Measurements from ENCODE around the gene NGFR.

The NGFR gene

DNA sequence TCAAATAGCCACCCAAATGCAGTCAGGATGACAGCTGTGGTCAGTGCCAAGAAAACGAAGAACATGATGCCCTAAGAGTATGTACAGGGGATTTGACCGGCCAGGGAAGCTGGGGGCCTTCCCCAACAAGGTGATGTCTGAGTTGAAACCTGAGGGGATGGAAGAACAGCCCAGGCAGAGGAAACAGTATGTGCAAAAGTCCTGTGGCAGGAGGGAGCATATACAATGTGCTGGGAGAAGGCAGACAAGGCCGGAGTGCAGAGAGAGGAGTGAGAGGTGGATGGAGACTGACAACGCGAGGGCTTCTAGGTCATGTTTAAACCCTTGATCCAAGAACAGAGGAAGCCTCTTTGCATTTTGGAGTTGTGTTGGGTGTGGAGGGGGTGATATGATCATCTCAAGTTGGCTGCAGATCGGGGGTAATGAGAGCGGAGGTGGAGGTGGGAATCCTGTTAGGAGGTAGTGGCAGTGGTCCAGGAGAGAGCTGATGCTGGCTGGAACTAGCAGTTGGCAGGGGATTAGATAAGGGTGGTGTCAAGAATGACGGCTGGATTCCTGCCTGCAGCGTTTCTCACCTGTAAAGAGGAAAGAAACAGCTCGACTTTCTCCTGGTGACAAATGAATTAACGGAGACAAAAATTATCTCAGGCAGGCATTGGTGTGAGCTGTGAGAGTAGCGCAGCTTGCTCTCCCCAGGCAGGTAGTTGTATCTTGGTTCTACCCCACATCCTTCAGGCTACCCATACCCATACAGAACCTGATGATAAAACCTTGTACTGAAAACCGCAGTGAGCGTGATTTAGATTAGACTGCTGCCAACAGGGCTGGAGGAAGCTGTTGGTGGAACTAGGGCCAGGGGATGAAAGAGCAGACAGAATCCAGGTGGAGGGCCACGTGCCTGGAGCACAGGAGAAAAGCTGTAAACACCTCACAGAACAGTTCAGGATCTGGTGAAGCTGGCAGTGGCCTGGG is 37.2 kb upstream of the NGFR start:
- Histone ChIP-seq H3K9me3 (ENCODE audit: low read length) (no peaks in the 10 kb centered on the region), H3K4me3 (ENCODE audit: low read depth in 1 of 2, low read length in 2 of 2) (no peak overlapping the region), H3K36me3 (ENCODE audit: insufficient read depth, low read length) (no peaks in the 10 kb centered on the region), H3K27me3 (ENCODE audit: control insufficient read depth in 1 of 2, insufficient read depth in 2 of 2, low read length in 2 of 2) (peaks cover 0 to 19% of the 10 kb centered on the region in 2 donors), H3K27ac (ENCODE audit: low read depth, low read length) (no peak overlapping the region), H3K9ac (ENCODE audit: low read length) (no peak overlapping the region), H3K4me1 (ENCODE audit: insufficient read depth, low read length) (no peaks in the 10 kb centered on the region)

DNA sequence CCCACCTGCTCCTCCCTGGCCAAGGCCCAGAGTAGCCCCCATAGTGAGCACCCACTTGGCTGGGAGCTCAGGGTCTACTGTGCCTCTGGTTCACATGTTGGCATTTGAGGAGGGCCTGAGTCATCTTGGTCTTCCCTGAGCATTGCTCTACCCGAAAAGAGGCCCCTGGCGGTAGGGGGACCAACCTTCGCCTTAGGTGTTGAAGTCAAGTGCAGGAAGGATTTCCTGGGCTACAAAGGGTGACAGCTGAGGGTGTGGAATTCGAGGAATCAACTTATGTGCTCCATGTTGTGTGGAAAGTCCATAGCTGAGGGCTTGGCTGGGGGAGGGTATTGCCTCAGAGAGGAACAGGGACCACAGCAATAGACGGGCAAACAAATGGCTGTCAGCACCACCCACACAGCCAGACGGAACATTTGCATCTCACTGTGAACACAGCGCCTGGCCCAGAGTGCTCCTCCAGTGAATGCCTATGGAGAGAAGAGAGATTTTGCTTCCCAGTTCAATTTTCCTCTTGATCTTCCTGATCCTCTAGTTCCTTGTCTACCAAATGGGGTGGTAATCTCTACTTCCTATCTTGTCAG is 35.6 kb upstream of the NGFR start:
- peaks cover 0 to 19% of the 10 kb centered on the region in 2 donors for H3K27me3 ChIP-seq (ENCODE audit: control insufficient read depth in 1 of 2, insufficient read depth in 2 of 2, low read length in 2 of 2)
- peaks cover 6% of the 10 kb centered on the region for H3K9me3 ChIP-seq (ENCODE audit: low read length)
- H3K4me3 ChIP-seq (ENCODE audit: low read depth in 1 of 2, low read length in 2 of 2), result no peak overlapping the region
- no peak overlapping the region for H3K9ac ChIP-seq (ENCODE audit: low read length)
- H3K36me3 ChIP-seq (ENCODE audit: insufficient read depth, low read length), result no peaks in the 10 kb centered on the region
- no peak overlapping the region for H3K27ac ChIP-seq (ENCODE audit: low read depth, low read length)
- H3K4me1 ChIP-seq (ENCODE audit: insufficient read depth, low read length), result no peaks in the 10 kb centered on the region

DNA sequence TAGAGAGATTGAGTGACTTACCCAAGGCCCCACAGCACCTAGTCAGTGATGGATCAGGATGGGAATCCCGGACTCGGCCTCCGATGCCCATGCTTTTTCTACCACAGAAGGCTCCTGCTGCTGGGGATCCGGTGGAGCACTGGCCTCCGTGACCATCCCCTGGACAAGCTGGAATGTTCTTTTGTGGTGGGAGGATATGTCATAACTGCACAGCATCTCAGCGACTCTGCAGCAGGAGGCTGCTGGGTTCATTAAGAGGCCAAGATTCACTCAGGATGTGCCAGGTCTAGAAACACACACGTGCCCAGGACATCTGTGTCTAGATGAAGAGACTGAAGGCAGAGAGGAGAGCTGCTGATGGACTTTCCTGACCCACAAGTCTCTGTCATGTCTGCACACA is 34.7 kb upstream of the NGFR start:
- no peak overlapping the region for H3K27ac ChIP-seq (ENCODE audit: low read depth, low read length)
- no peaks in the 10 kb centered on the region for H3K36me3 ChIP-seq (ENCODE audit: insufficient read depth, low read length)
- peaks cover 6% of the 10 kb centered on the region for H3K9me3 ChIP-seq (ENCODE audit: low read length)
- H3K4me1 ChIP-seq (ENCODE audit: insufficient read depth, low read length), result no peaks in the 10 kb centered on the region
- H3K9ac ChIP-seq (ENCODE audit: low read length), result no peak overlapping the region
- no peak overlapping the region for H3K4me3 ChIP-seq (ENCODE audit: low read depth in 1 of 2, low read length in 2 of 2)
- H3K27me3 ChIP-seq (ENCODE audit: control insufficient read depth in 1 of 2, insufficient read depth in 2 of 2, low read length in 2 of 2), result peaks cover 0 to 19% of the 10 kb centered on the region in 2 donors

DNA sequence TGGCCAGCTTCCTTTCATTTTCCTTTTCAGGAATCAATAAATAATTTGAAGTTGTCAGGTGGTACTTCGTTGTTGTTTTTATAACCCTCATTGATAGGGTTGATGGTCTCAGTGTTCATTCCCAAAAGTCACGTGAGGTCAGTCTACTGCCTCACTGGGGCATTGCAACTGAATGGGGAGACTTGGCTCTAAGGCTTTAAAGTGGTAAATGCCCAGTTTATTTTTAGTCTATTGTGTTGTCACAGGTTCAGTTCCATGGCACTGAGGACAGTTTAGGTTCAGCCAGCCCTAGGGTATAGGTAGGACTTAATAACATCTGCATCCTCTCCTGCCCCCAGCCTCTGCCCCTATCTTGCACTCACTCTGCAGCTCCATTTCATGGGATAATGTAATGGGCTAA is 33.5 kb upstream of the NGFR start:
- H3K4me1 ChIP-seq (ENCODE audit: insufficient read depth, low read length), result no peaks in the 10 kb centered on the region
- H3K9me3 ChIP-seq (ENCODE audit: low read length), result peaks cover 6% of the 10 kb centered on the region
- no peak overlapping the region for H3K27ac ChIP-seq (ENCODE audit: low read depth, low read length)
- H3K9ac ChIP-seq (ENCODE audit: low read length), result no peak overlapping the region
- no peaks in the 10 kb centered on the region for H3K36me3 ChIP-seq (ENCODE audit: insufficient read depth, low read length)
- H3K4me3 ChIP-seq (ENCODE audit: low read depth in 1 of 2, low read length in 2 of 2), result no peak overlapping the region
- H3K27me3 ChIP-seq (ENCODE audit: control insufficient read depth in 1 of 2, insufficient read depth in 2 of 2, low read length in 2 of 2), result peaks cover 0 to 17% of the 10 kb centered on the region in 2 donors

DNA sequence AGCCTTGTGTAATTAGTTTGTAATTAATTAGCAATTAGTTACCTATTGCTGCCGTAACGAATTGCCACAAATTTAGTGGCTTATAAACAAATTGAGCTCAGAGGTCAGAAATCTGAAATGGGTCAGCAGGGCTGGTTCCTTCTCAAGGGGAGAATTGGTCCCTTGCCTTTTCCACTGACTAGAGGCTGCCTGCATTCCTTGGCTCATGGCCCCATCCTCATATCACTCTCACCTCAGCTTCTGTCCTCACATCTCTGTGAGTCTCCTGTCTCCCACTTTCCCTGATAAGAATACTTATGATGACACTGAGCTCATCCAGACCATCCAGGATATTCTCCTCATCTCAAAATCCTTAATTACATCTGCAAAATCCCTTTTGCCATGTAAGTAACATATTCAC is 31.0 kb upstream of the NGFR start:
- H3K9ac ChIP-seq (ENCODE audit: low read length), result no peak overlapping the region
- no peak overlapping the region for H3K27ac ChIP-seq (ENCODE audit: low read depth, low read length)
- H3K36me3 ChIP-seq (ENCODE audit: insufficient read depth, low read length), result no peaks in the 10 kb centered on the region
- H3K9me3 ChIP-seq (ENCODE audit: low read length), result peaks cover 6% of the 10 kb centered on the region
- H3K4me3 ChIP-seq (ENCODE audit: low read depth in 1 of 2, low read length in 2 of 2), result no peak overlapping the region
- no peaks in the 10 kb centered on the region for H3K4me1 ChIP-seq (ENCODE audit: insufficient read depth, low read length)
- peaks cover 0 to 4% of the 10 kb centered on the region in 2 donors for H3K27me3 ChIP-seq (ENCODE audit: control insufficient read depth in 1 of 2, insufficient read depth in 2 of 2, low read length in 2 of 2)

DNA sequence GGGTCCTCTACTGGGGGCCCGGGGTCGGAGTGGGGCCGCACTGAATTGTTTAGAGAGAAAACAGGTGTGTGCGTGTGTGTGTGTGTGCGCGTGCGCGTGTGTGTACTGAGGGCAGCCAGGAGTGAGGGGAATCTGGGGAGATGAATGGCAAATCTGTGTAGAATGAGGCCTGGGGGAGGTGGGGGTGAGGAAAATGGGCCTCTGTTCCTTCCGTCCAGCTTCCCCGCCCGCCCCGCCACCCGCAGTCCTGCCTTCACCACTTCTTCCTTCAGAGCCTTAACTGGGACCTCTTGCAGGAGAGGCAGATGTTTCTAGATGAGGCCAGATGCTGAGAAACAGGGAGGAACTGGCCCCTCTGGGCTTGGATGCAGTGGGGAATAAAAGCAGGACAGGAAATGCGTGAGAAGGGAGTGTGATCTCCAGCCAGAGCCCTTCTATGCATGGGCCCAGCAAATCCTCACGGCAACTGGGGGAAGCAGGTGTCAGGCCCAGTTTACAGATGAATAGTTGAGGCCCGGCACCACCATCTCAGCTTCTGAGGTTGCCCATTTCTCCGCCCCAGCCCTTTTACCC is 29.7 kb upstream of the NGFR start:
- peaks cover 0 to 12% of the 10 kb centered on the region in 2 donors for H3K27me3 ChIP-seq (ENCODE audit: control insufficient read depth in 1 of 2, insufficient read depth in 2 of 2, low read length in 2 of 2)
- H3K4me3 ChIP-seq (ENCODE audit: low read depth in 1 of 2, low read length in 2 of 2), result no peak overlapping the region
- no peak overlapping the region for H3K9ac ChIP-seq (ENCODE audit: low read length)
- H3K9me3 ChIP-seq (ENCODE audit: low read length), result peaks cover 6% of the 10 kb centered on the region
- H3K27ac ChIP-seq (ENCODE audit: low read depth, low read length), result no peak overlapping the region
- H3K36me3 ChIP-seq (ENCODE audit: insufficient read depth, low read length), result no peaks in the 10 kb centered on the region
- H3K4me1 ChIP-seq (ENCODE audit: insufficient read depth, low read length), result no peaks in the 10 kb centered on the region

DNA sequence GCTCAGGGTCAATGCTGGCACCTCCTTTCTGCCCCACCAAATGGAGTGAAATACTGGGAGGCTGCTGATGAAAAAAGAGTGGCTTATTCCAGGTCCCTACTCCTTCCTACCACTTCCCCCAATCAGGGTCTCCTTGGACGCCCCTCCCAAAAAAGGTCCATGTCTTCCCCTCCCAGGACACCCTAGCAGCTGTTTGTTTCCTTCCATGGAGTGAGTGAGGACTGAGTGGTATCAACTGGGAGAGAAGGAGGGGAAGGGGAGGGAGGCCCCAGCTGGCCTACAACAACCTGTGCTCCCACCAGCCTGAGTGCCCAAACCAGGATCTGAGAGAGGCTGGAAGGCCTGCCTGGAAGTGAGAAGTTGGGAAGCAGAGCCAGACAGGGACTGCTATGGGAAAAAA is 28.7 kb upstream of the NGFR start:
- Histone ChIP-seq H3K4me3 (ENCODE audit: low read depth in 1 of 2, low read length in 2 of 2) (no peak overlapping the region), H3K4me1 (ENCODE audit: insufficient read depth, low read length) (peaks cover 5% of the 10 kb centered on the region), H3K36me3 (ENCODE audit: insufficient read depth, low read length) (no peaks in the 10 kb centered on the region), H3K27ac (ENCODE audit: low read depth, low read length) (no peak overlapping the region), H3K9me3 (ENCODE audit: low read length) (peaks cover 6% of the 10 kb centered on the region), H3K9ac (ENCODE audit: low read length) (no peak overlapping the region), H3K27me3 (ENCODE audit: control insufficient read depth in 1 of 2, insufficient read depth in 2 of 2, low read length in 2 of 2) (peaks cover 4 to 20% of the 10 kb centered on the region in 2 donors)

DNA sequence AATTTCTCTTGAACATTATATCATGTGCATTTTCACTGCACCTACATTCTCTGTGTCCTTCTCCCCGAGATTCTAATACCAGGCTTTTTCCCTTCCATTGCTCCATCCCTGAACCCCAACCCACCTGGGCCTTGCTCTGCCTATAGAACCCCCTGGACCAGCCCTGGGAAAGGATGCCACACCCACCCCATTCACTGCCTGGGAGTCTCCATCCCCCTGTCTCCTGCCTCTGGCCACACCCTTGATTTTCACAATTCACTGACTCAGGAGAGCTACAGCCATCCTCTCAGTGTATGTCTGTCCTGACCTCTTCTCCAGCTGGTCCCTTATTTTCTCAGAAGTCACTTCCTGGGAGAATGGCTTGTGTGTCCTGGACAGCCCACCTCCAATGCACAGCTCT is 27.9 kb upstream of the NGFR start:
- H3K27me3 ChIP-seq (ENCODE audit: control insufficient read depth in 1 of 2, insufficient read depth in 2 of 2, low read length in 2 of 2), result peaks cover 6 to 21% of the 10 kb centered on the region in 2 donors
- peaks cover 6% of the 10 kb centered on the region for H3K9me3 ChIP-seq (ENCODE audit: low read length)
- no peak overlapping the region for H3K9ac ChIP-seq (ENCODE audit: low read length)
- H3K36me3 ChIP-seq (ENCODE audit: insufficient read depth, low read length), result no peaks in the 10 kb centered on the region
- H3K4me3 ChIP-seq (ENCODE audit: low read depth in 1 of 2, low read length in 2 of 2), result no peak overlapping the region
- peaks cover 5% of the 10 kb centered on the region for H3K4me1 ChIP-seq (ENCODE audit: insufficient read depth, low read length)
- no peak overlapping the region for H3K27ac ChIP-seq (ENCODE audit: low read depth, low read length)

DNA sequence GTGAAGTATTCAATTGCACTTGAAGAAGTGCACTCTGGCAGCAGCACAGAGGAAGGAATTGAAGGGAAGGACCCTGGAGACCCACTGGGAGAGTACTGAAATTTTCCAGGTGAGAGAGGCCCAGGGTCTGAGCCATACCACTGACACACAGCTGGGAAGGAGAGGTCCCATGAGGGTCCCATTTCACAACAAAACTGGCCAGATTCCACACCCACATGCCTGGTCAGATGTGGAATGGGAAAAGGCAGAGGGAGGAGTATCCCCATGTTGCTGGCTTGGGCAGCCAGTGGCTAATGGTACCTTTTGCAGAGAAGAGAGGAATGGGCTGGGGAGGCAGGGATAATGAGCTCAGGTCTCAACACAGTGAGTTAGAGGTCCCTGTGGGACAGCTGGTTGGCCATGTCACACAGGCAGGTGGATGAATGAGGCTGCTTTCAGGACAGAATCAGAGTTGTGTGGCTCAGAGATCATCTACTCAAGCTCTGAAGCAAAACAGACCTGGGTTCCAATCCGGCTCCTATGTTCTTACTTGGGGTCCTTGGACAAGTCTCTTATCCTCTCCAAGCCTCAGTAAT is 26.2 kb upstream of the NGFR start:
- Histone ChIP-seq H3K36me3 (ENCODE audit: insufficient read depth, low read length) (no peaks in the 10 kb centered on the region), H3K4me3 (ENCODE audit: low read depth in 1 of 2, low read length in 2 of 2) (no peak overlapping the region), H3K9ac (ENCODE audit: low read length) (no peak overlapping the region), H3K27ac (ENCODE audit: low read depth, low read length) (no peak overlapping the region), H3K4me1 (ENCODE audit: insufficient read depth, low read length) (peaks cover 5% of the 10 kb centered on the region), H3K27me3 (ENCODE audit: control insufficient read depth in 1 of 2, insufficient read depth in 2 of 2, low read length in 2 of 2) (peaks cover 6 to 31% of the 10 kb centered on the region in 2 donors), H3K9me3 (ENCODE audit: low read length) (peaks cover 4% of the 10 kb centered on the region)

DNA sequence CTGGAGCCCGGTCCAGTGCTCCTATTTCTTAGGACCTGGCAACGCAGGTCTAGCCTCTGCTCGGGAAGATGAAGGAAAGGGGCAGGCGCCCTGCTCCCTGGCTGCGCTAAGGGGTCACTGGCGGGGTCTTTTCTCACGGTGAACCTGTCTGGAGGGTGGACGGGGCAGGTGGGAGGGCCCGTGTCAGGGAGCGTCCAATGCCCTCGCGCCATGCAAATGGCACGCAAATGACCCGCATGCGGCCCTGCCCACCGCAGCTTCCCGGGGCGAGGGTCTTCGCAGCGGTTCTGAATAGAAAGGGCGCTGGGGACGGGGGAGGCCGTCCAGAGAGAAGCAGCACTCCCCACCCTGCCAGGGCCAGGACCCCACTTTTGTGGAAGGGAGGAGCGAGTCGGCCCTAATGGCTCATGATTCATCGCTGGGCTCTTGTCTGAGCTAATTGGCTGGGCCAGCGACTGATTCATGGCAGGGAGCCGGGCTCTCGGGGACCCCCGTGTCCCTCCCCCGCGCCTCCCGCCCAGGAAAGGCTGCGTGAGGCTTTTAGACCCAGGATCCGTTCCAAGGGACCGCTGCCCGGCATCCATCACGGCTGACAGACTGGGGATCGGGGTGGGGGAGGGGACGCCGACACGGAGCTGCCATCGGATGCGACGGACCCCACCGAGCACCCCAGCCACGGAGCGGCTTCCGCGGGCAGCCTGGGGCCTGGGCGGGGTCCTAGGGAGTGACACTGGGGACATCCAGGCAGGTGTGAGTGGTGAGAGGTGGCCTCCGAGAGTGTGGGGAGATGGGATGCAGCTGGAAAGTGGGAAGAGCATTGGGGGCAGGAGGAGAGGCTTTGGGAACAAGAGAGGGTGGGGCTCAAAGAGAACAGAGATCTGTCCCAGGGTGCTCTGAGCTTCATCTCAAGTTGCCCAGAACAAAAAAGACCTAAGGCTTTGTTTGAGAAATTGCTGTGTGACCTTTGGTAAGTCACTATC is 25.0 kb upstream of the NGFR start:
- Histone ChIP-seq H3K9me3 (ENCODE audit: low read length) (no peaks in the 10 kb centered on the region), H3K4me3 (ENCODE audit: low read depth in 1 of 2, low read length in 2 of 2) (peak overlapping the region in 1 of 2 donors; percentile 27), H3K27ac (ENCODE audit: low read depth, low read length) (no peak overlapping the region), H3K9ac (ENCODE audit: low read length) (no peak overlapping the region), H3K27me3 (ENCODE audit: control insufficient read depth in 1 of 2, insufficient read depth in 2 of 2, low read length in 2 of 2) (peaks cover 6 to 31% of the 10 kb centered on the region in 2 donors), H3K36me3 (ENCODE audit: insufficient read depth, low read length) (no peaks in the 10 kb centered on the region), H3K4me1 (ENCODE audit: insufficient read depth, low read length) (peaks cover 5% of the 10 kb centered on the region)
